ENCODE data around the gene MISP3.

MISP3 gene

DNA sequence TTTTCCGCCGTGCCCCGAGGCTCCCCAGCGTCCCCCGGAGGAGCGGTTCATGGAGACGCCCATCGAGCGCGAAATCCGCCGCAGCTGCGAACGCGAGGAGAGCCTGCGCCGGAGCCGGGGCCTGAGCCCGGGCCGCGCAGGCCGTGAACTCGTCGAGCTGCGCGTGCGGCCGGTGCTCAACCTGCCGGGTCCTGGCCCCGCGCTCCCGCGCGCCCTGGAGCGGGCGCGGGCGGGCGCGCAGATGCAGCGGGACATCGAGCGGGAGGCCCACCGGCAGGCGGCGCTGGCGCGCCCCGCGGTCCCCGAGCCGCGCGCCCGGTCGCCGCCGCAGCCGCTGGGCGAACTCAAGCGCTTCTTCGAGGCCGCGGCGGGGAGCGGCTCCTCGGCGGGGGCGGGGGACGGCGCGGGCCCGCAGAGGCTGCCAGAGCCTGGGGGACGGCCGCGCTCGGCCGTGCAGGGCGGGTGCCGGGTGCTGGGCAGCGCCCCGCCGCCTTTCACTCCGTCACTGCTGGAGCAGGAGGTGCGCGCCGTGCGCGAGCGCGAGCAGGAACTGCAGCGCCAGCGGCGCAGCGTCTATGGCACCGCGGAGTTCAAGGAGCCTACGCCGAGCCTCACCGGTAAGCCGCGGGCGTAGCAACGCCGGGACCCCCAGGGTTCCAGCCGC is 807 bp downstream of the MISP3 start:
- H3K9me3 ChIP-seq (ENCODE audit: control insufficient read depth, low read length), result no peaks in the 10 kb centered on the region
- H3K36me3 ChIP-seq (ENCODE audit: control insufficient read depth, insufficient read depth, low read length), result no peaks in the 10 kb centered on the region
- peak overlapping the region; percentile 98 for H3K9ac ChIP-seq (ENCODE audit: low read length)
- H3K27me3 ChIP-seq (ENCODE audit: control insufficient read depth, insufficient read depth, low read length), result no peaks in the 10 kb centered on the region
- peaks cover 25% of the 10 kb centered on the region for H3K4me1 ChIP-seq (ENCODE audit: control insufficient read depth, insufficient read depth, low read length)
- H3K4me3 ChIP-seq (ENCODE audit: low read length), result peak overlapping the region; percentile 74

GRCh38 chr19:14073925-14074838 is 1.6 kb downstream of the MISP3 start:
- Histone ChIP-seq H3K4me3 (ENCODE audit: low read length) (peak overlapping the region; percentile 74), H3K9me3 (ENCODE audit: control insufficient read depth, low read length) (no peaks in the 10 kb centered on the region), H3K4me1 (ENCODE audit: control insufficient read depth, insufficient read depth, low read length) (peaks cover 25% of the 10 kb centered on the region), H3K9ac (ENCODE audit: low read length) (peak overlapping the region; percentile 98), H3K27me3 (ENCODE audit: control insufficient read depth, insufficient read depth, low read length) (no peaks in the 10 kb centered on the region), H3K36me3 (ENCODE audit: control insufficient read depth, insufficient read depth, low read length) (no peaks in the 10 kb centered on the region)

- H3K9ac ChIP-seq (ENCODE audit: low read length), result no peak overlapping the region
- no peaks in the 10 kb centered on the region for H3K9me3 ChIP-seq (ENCODE audit: control insufficient read depth, low read length)
- H3K36me3 ChIP-seq (ENCODE audit: control insufficient read depth, insufficient read depth, low read length), result no peaks in the 10 kb centered on the region
- peaks cover 40% of the 10 kb centered on the region for H3K4me1 ChIP-seq (ENCODE audit: control insufficient read depth, insufficient read depth, low read length)
- no peaks in the 10 kb centered on the region for H3K27me3 ChIP-seq (ENCODE audit: control insufficient read depth, insufficient read depth, low read length)
- no peak overlapping the region for H3K4me3 ChIP-seq (ENCODE audit: low read length)
Observed at GRCh38 chr19:14078411-14078810, 5.8 kb downstream of the MISP3 start.

- no peaks in the 10 kb centered on the region for H3K36me3 ChIP-seq (ENCODE audit: control insufficient read depth, insufficient read depth, low read length)
- no peaks in the 10 kb centered on the region for H3K9me3 ChIP-seq (ENCODE audit: control insufficient read depth, low read length)
- peak overlapping the region; percentile 96 for H3K9ac ChIP-seq (ENCODE audit: low read length)
- peaks cover 38% of the 10 kb centered on the region for H3K4me1 ChIP-seq (ENCODE audit: control insufficient read depth, insufficient read depth, low read length)
- peak overlapping the region; percentile 67 for H3K4me3 ChIP-seq (ENCODE audit: low read length)
- H3K27me3 ChIP-seq (ENCODE audit: control insufficient read depth, insufficient read depth, low read length), result no peaks in the 10 kb centered on the region
Observed at GRCh38 chr19:14080887-14081796, 8.6 kb downstream of the MISP3 start.

GRCh38 chr19:14081797-14082674 is 9.4 kb downstream of the MISP3 start:
- H3K9me3 ChIP-seq (ENCODE audit: control insufficient read depth, low read length), result no peaks in the 10 kb centered on the region
- H3K27me3 ChIP-seq (ENCODE audit: control insufficient read depth, insufficient read depth, low read length), result no peaks in the 10 kb centered on the region
- peak overlapping the region; percentile 67 for H3K4me3 ChIP-seq (ENCODE audit: low read length)
- no peaks in the 10 kb centered on the region for H3K36me3 ChIP-seq (ENCODE audit: control insufficient read depth, insufficient read depth, low read length)
- peak overlapping the region; percentile 96 for H3K9ac ChIP-seq (ENCODE audit: low read length)
- peaks cover 38% of the 10 kb centered on the region for H3K4me1 ChIP-seq (ENCODE audit: control insufficient read depth, insufficient read depth, low read length)

- Histone ChIP-seq H3K9me3 (ENCODE audit: control insufficient read depth, low read length) (no peaks in the 10 kb centered on the region), H3K4me3 (ENCODE audit: low read length) (peak overlapping the region; percentile 67), H3K9ac (ENCODE audit: low read length) (peak overlapping the region; percentile 96), H3K27me3 (ENCODE audit: control insufficient read depth, insufficient read depth, low read length) (no peaks in the 10 kb centered on the region), H3K36me3 (ENCODE audit: control insufficient read depth, insufficient read depth, low read length) (no peaks in the 10 kb centered on the region), H3K4me1 (ENCODE audit: control insufficient read depth, insufficient read depth, low read length) (peaks cover 38% of the 10 kb centered on the region)
Observed at GRCh38 chr19:14082675-14082960, 10.0 kb downstream of the MISP3 start.

- Histone ChIP-seq H3K9ac (ENCODE audit: low read length) (peak within 1 kb of the TSS; percentile 34), H3K36me3 (ENCODE audit: control insufficient read depth, insufficient read depth, low read length) (no peaks in the 10 kb centered on the region), H3K27me3 (ENCODE audit: control insufficient read depth, insufficient read depth, low read length) (no peaks in the 10 kb centered on the region), H3K4me3 (ENCODE audit: low read length) (no peak within 1 kb of the TSS), H3K4me1 (ENCODE audit: control insufficient read depth, insufficient read depth, low read length) (peaks cover 38% of the 10 kb centered on the region), H3K9me3 (ENCODE audit: control insufficient read depth, low read length) (no peaks in the 10 kb centered on the region)
Observed at GRCh38 chr19:14085309-14085995, 12.9 kb downstream of the MISP3 start, which contains the start of gene C19orf67. C19orf67 (minus strand) TSS chr19:14085783; CDS start chr19:14085627, 156 bp downstream.

- H3K4me3 ChIP-seq (ENCODE audit: low read length), result no peak overlapping the region
- H3K9me3 ChIP-seq (ENCODE audit: control insufficient read depth, low read length), result no peaks in the 10 kb centered on the region
- no peaks in the 10 kb centered on the region for H3K27me3 ChIP-seq (ENCODE audit: control insufficient read depth, insufficient read depth, low read length)
Observed at GRCh38 chr19:14086098-14086497, 13.5 kb downstream of the MISP3 start.

DNA sequence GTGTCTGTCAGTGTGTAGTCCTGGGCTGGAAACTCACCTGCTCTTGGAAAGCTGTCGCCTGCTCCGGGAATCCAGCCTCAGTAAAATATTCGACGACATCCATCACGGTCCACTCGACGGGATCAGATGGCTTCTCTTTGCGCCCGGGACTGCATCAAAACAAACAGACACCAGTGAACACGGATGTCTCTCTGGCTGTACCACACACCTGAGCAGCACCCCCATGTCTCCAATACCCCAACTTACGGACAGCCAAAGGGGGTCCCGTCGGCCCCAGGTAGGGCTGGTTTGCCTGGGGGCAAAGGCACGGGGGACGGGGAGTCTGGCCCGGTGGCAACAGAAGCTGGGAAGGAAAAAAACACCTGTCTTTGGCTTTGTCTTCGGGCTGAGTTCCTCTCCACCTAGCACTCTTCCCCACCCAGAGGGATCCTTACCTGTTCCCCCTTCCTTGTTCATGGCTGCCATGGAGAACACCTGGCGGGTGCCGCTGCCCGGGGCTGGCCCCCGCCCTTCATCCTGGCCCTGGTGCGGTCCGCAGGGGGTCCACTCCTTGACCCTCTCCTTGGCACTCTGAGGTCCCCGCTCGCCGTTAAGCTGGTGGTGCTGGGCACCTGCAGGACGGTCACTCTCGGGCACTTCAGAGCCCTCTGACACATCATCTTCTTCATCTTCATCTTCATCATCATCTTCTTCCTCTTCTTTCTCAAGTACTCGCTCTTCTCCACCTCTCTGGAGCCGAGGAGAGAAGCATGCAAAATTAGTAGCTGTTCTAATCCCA is 16.2 kb downstream of the MISP3 start:
- Histone ChIP-seq H3K36me3 (ENCODE audit: control insufficient read depth, insufficient read depth, low read length) (no peaks in the 10 kb centered on the region), H3K9ac (ENCODE audit: low read length) (no peak overlapping the region), H3K27me3 (ENCODE audit: control insufficient read depth, insufficient read depth, low read length) (no peaks in the 10 kb centered on the region), H3K4me3 (ENCODE audit: low read length) (no peak overlapping the region), H3K4me1 (ENCODE audit: control insufficient read depth, insufficient read depth, low read length) (peaks cover 24% of the 10 kb centered on the region), H3K9me3 (ENCODE audit: control insufficient read depth, low read length) (no peaks in the 10 kb centered on the region)

More at GRCh38 chr19:14086098-14086497, 13.5 kb downstream of the MISP3 start:
- H3K36me3 ChIP-seq (ENCODE audit: control insufficient read depth, insufficient read depth, low read length), result no peaks in the 10 kb centered on the region
- peaks cover 34% of the 10 kb centered on the region for H3K4me1 ChIP-seq (ENCODE audit: control insufficient read depth, insufficient read depth, low read length)
- H3K9ac ChIP-seq (ENCODE audit: low read length), result no peak overlapping the region

DNA sequence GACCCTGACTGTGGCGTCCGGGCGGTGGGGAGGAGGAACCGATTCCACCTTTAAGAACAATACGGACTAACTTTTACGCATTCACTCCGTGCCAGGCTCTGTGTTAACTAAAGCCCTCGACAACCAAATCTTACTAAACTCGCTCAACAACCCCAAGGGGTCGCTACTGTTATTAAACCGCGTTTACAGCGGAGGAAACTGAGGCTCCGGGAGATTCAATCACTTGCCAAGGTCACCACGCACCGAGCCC is 16.8 kb downstream of the MISP3 start:
- Histone ChIP-seq H3K9ac (ENCODE audit: low read length) (peak overlapping the region; percentile 28), H3K36me3 (ENCODE audit: control insufficient read depth, insufficient read depth, low read length) (no peaks in the 10 kb centered on the region), H3K9me3 (ENCODE audit: control insufficient read depth, low read length) (no peaks in the 10 kb centered on the region), H3K4me1 (ENCODE audit: control insufficient read depth, insufficient read depth, low read length) (peaks cover 24% of the 10 kb centered on the region), H3K27me3 (ENCODE audit: control insufficient read depth, insufficient read depth, low read length) (no peaks in the 10 kb centered on the region), H3K4me3 (ENCODE audit: low read length) (no peak overlapping the region)
